Endothelial cell of umbilical vein (primary cell): ENCODE measurements around the gene PARP9.

Experiments used
- POLR2A ChIP-seq: IDR thresholded peaks from 2 replicates; pipeline ENCODE4 v1.6.1; 2012; ENCODE audit warnings: low read depth, mild to moderate bottlenecking, control low read depth, low read length
- TF ChIP-seq, protein P1 (sequence below), 2 donors: IDR thresholded peaks; 1 replicate in 1 of 2; 2 replicates in 1 of 2; pipeline ENCODE4 v1.5.1; 2011; ENCODE audit warnings: low read length in 2 of 2, mild to moderate bottlenecking in 2 of 2, moderate library complexity in 2 of 2, control low read depth in 1 of 2, inconsistent platforms in 1 of 2, low read depth in 1 of 2; ENCODE audit not compliant: insufficient read depth in 1 of 2; ENCODE audit errors: extremely low read depth in 1 of 2

DNA sequence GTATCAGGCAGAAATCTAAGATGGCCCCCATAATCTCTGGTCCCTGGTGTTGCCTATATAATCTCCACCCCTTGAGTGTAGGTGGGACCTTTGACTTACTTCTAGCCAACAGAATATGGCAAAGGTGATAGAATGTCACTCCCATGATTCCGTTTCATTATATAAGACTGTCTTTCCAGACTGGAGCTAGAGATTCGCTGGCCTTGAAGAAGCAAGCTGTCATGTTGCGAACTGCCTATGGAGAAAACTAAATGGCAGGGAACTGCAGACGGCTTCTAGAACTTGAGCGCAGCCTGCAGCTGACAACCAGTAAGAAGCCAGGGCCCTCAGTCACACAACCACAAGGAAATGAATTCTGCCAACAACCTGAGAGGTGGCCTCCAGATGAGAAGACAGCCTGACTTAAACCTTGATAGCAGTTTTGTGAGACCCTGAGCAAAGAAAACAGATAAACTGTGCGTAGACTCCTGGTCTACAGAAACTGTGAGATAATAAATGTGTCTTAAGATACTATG, 47.2 kb downstream of the PARP9 start:
- TF ChIP-seq, protein P1, sequence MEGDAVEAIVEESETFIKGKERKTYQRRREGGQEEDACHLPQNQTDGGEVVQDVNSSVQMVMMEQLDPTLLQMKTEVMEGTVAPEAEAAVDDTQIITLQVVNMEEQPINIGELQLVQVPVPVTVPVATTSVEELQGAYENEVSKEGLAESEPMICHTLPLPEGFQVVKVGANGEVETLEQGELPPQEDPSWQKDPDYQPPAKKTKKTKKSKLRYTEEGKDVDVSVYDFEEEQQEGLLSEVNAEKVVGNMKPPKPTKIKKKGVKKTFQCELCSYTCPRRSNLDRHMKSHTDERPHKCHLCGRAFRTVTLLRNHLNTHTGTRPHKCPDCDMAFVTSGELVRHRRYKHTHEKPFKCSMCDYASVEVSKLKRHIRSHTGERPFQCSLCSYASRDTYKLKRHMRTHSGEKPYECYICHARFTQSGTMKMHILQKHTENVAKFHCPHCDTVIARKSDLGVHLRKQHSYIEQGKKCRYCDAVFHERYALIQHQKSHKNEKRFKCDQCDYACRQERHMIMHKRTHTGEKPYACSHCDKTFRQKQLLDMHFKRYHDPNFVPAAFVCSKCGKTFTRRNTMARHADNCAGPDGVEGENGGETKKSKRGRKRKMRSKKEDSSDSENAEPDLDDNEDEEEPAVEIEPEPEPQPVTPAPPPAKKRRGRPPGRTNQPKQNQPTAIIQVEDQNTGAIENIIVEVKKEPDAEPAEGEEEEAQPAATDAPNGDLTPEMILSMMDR (IDR thresholded peaks at IDR 0.05; ENCODE audit: extremely low read depth in 1 of 2, insufficient read depth in 1 of 2, low read depth in 1 of 2, low read length in 2 of 2): no peak
- no peak for TF ChIP-seq POLR2A
